Neural cell (in vitro differentiated cells): ENCODE results near the gene MYORG. TPM values are rescaled to one million over a fixed set of nuclear protein-coding genes. Genes with fewer than 3 reads are reported as not detected.

Source experiments
- H2AFZ ChIP-seq: fragments of 200-600, 300-800 bp; sonication (generic), shearing (Covaris generic); 2 replicates; pipeline ENCODE4 v1.6.0; 2014; ENCODE audit warnings: low read depth, mild to moderate bottlenecking, antibody characterized with exemption, low read length, moderate library complexity
- H3F3A ChIP-seq: fragments of 200-600 bp; shearing (Covaris generic); 2 replicates; pipeline ENCODE4 v1.6.1; 2016; ENCODE audit warnings: mild to moderate bottlenecking, moderate library complexity, mixed read lengths, antibody characterized with exemption, low read length; ENCODE audit not compliant: insufficient read depth, poor library complexity, severe bottlenecking
- H3K27ac ChIP-seq: fragments of 200-600, 300-800 bp; sonication (generic), shearing (Covaris generic); 2 replicates; pipeline ENCODE4 v1.5.1; 2014; ENCODE audit warnings: mild to moderate bottlenecking, low read length, moderate library complexity
- H3K27me3 ChIP-seq: fragments of 300-800, 200-600 bp; sonication (generic), shearing (Covaris generic); 2 replicates; pipeline ENCODE4 v1.6.0; 2014; ENCODE audit warnings: mild to moderate bottlenecking, low read depth, low read length, moderate library complexity; ENCODE audit not compliant: insufficient read depth
- H3K36me3 ChIP-seq: fragments of 300-800, 200-600 bp; sonication (generic), shearing (Covaris generic); 2 replicates; pipeline ENCODE4 v1.5.1; 2014; ENCODE audit warnings: mild to moderate bottlenecking, antibody characterized with exemption, low read length, moderate library complexity; ENCODE audit not compliant: insufficient read depth
- H3K4me2 ChIP-seq: fragments of 300-800, 200-600 bp; sonication (generic), shearing (Covaris generic); 2 replicates; pipeline ENCODE4 v1.6.0; 2014; ENCODE audit warnings: mild to moderate bottlenecking, low read length
- H3K4me3 ChIP-seq: fragments of 300-800, 200-600 bp; sonication (generic), shearing (Covaris generic); 2 replicates; pipeline ENCODE4 v1.5.1; 2014; ENCODE audit warnings: mild to moderate bottlenecking, low read length, moderate library complexity
- H3K79me2 ChIP-seq: fragments of 200-600 bp; shearing (Covaris generic); replicated peaks from 2 replicates; pipeline ENCODE4 v1.6.0; 2014; ENCODE audit warnings: mild to moderate bottlenecking, low read length, moderate library complexity; ENCODE audit not compliant: insufficient read depth
- H3K9ac ChIP-seq: fragments of 300-800, 200-600 bp; sonication (generic), shearing (Covaris generic); 2 replicates; pipeline ENCODE4 v1.6.1; 2016; ENCODE audit warnings: mild to moderate bottlenecking, low read length, mixed read lengths
- H3K9me2 ChIP-seq: fragments of 200-600 bp; shearing (Covaris generic); 2 replicates; pipeline ENCODE4 v1.6.1; 2016; ENCODE audit warnings: mild to moderate bottlenecking, low read length, mixed read lengths; ENCODE audit not compliant: insufficient read depth
- H3K9me3 ChIP-seq: fragments of 200-600, 300-800 bp; sonication (generic), shearing (Covaris generic); 2 replicates; pipeline ENCODE4 v1.6.1; 2016; ENCODE audit warnings: mild to moderate bottlenecking, mixed run types, low read length, moderate library complexity, mixed read lengths
- H4K20me1 ChIP-seq: fragments of 200-600 bp; shearing (Covaris generic); 2 replicates; pipeline ENCODE4 v1.6.1; 2016; ENCODE audit warnings: mild to moderate bottlenecking, mixed run types; ENCODE audit not compliant: insufficient read depth
- CTCF ChIP-seq: fragments of 450-650 bp; IDR thresholded peaks from 2 replicates; pipeline ENCODE4 v1.5.1; 2014; ENCODE audit warnings: antibody characterized with exemption, mild to moderate bottlenecking, moderate library complexity; ENCODE audit not compliant: poor library complexity, severe bottlenecking
- EP300 ChIP-seq: fragments of 450-650 bp; conservative IDR thresholded peaks from 2 replicates; pipeline ENCODE4 v1.6.1; 2014; ENCODE audit warnings: antibody characterized with exemption, mild to moderate bottlenecking, moderate library complexity; ENCODE audit not compliant: poor library complexity, severe bottlenecking
- EZH2 ChIP-seq: fragments of 200-600, 300-800 bp; shearing (Covaris generic), sonication (generic); IDR thresholded peaks from 2 replicates; pipeline ENCODE4 v1.6.1; 2014; ENCODE audit warnings: antibody characterized with exemption, low read length, borderline replicate concordance, mild to moderate bottlenecking; ENCODE audit not compliant: insufficient read depth, poor library complexity, severe bottlenecking
- MXI1 ChIP-seq: fragments of 450-650 bp; conservative IDR thresholded peaks from 2 replicates; pipeline ENCODE4 v1.6.1; 2014; ENCODE audit warnings: antibody characterized with exemption, mild to moderate bottlenecking; ENCODE audit not compliant: poor library complexity, severe bottlenecking
- POLR2AphosphoS5 ChIP-seq: IDR thresholded peaks from 2 replicates; pipeline ENCODE4 v1.6.1; 2012
- RAD21 ChIP-seq: fragments of 450-650 bp; conservative IDR thresholded peaks from 2 replicates; pipeline ENCODE4 v1.6.1; 2014; ENCODE audit warnings: antibody characterized with exemption, mild to moderate bottlenecking, moderate library complexity
- REST ChIP-seq: IDR thresholded peaks from 2 replicates; pipeline ENCODE4 v1.6.1; 2012; ENCODE audit warnings: borderline replicate concordance
- SMC3 ChIP-seq: fragments of 450-650 bp; conservative IDR thresholded peaks from 2 replicates; pipeline ENCODE4 v1.6.1; 2014; ENCODE audit warnings: antibody characterized with exemption, mild to moderate bottlenecking, moderate library complexity; ENCODE audit not compliant: poor library complexity
- TAF1 ChIP-seq: IDR thresholded peaks from 2 replicates; pipeline ENCODE4 v1.6.1; 2012; ENCODE audit warnings: low read depth
- polyA plus RNA-seq: library from polyadenylated mRNA; depleted of rRNA; stranded (reverse); fragments of >200 nt; gene quantifications from 2 replicates; pipeline ENCODE4 v1.2.3, GENCODE V29; 2014

MYORG gene
- polyA plus RNA-seq, 1 donor from 2014 or later, result 0.58 TPM

- no peak overlapping the region for H3K9ac ChIP-seq
- no peak overlapping the region for H3K4me3 ChIP-seq
- no peak overlapping the region for H3K27ac ChIP-seq
- no peaks in the 10 kb centered on the region for H3K9me2 ChIP-seq
- H3K36me3 ChIP-seq, result no peaks in the 10 kb centered on the region
- no peaks in the 10 kb centered on the region for H3F3A ChIP-seq
- H3K79me2 ChIP-seq, result no peaks in the 10 kb centered on the region
- no peaks in the 10 kb centered on the region for H3K9me3 ChIP-seq
- H4K20me1 ChIP-seq, result no peaks in the 10 kb centered on the region
- H3K27me3 ChIP-seq, result no peaks in the 10 kb centered on the region
- H2AFZ ChIP-seq, result no peak overlapping the region
- no peak for TF ChIP-seq POLR2AphosphoS5
- TF ChIP-seq TAF1, result no peak
- no peak for TF ChIP-seq EZH2
- no peak for TF ChIP-seq RAD21
- no peak for TF ChIP-seq REST
- no peak for TF ChIP-seq MXI1
- TF ChIP-seq SMC3, result no peak
- no peak for TF ChIP-seq EP300
- no peak for TF ChIP-seq CTCF
- no peak overlapping the region for H3K4me2 ChIP-seq
Measured at GRCh38 chr9:34417734-34418133, 41.0 kb upstream of the MYORG start.

DNA sequence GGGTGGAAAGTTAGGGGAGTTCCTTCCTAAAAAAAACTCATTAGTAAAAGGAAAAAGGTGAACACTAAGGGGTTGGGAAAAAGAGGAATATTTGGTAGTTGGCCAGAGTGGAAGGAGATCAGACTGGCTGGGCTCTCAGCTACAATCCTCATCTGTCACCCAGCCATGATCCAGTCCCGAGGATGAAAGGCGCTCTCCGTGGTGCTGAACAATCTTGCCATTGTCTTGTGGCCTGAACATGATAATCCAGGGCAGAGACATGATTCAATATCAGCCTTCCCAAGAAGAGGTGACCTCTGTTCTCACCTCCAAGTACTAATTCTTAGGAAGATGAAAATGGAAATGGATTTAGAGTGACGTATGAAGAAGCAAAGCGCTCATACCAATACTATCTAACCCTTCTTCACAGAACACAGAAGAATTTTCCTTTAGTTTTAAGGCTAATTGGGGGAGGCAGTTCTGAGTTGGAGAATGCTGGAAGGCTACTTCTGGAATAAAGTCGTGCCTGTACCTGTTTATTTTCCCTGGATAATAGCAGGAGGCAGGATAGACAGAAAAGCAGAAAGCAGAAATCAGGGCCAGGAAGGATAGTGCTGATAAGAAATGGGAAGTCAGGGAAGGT lies 36.6 kb upstream of the MYORG start:
- no peak overlapping the region for H3K27ac ChIP-seq
- H3K9me2 ChIP-seq, result no peaks in the 10 kb centered on the region
- no peak for TF ChIP-seq POLR2AphosphoS5
- TF ChIP-seq EP300, result no peak
- no peak for TF ChIP-seq MXI1
- no peak for TF ChIP-seq REST
- no peak for TF ChIP-seq RAD21
- TF ChIP-seq EZH2, result no peak
- no peak overlapping the region for H3K9ac ChIP-seq
- H3K27me3 ChIP-seq, result no peaks in the 10 kb centered on the region
- H3K4me3 ChIP-seq, result no peak overlapping the region
- no peaks in the 10 kb centered on the region for H3K36me3 ChIP-seq
- H3K9me3 ChIP-seq, result no peaks in the 10 kb centered on the region
- no peak overlapping the region for H2AFZ ChIP-seq
- no peak overlapping the region for H3K4me2 ChIP-seq
- no peaks in the 10 kb centered on the region for H3K79me2 ChIP-seq
- H4K20me1 ChIP-seq, result no peaks in the 10 kb centered on the region
- H3F3A ChIP-seq, result no peaks in the 10 kb centered on the region
